RWPE1 (cell line): ENCODE data around the gene CPA1.

ENCODE experiments used
- CTCF ChIA-PET: fragments of 350-600 bp; sonication (Branson Sonifier 250); formaldehyde crosslinking; extraction: SDS; loops from one replicate; lab custom pipeline; 2021; lab: Yijun Ruan, JAX
- POLR2A ChIA-PET: fragments of 400-600 bp; formaldehyde crosslinking; extraction: SDS; loops from one replicate; lab custom pipeline; 2020; ENCODE audit warnings: antibody characterized with exemption; ENCODE audit not compliant: low non-redundant PET; lab: Yijun Ruan, JAX
- DNase-seq: peaks from one replicate; pipeline ENCODE4 v3.0.0; 2012; ENCODE audit warnings: low spot score
- H3K27ac ChIP-seq: fragments of 450-650 bp; 2 replicates; pipeline ENCODE4 v1.5.1; 2017
- CTCF ChIP-seq: fragments of 450-650 bp; conservative IDR thresholded peaks from 2 replicates; pipeline ENCODE4 v1.5.1; 2017; ENCODE audit warnings: low read depth, mild to moderate bottlenecking

Gene CPA1

GRCh38 chr7:130393841-130394411 lies 13.6 kb downstream of the CPA1 start:
- CTCF ChIA-PET = no interaction called here
- H3K27ac ChIP-seq = no peak overlapping the region
- POLR2A ChIA-PET = no interaction called here
- DNase-seq = no peak
- TF ChIP-seq CTCF = no peak

GRCh38 chr7:130394421-130395195 lies 14.3 kb downstream of the CPA1 start:
- TF ChIP-seq CTCF = no peak
- DNase-seq = no peak
- H3K27ac ChIP-seq = no peak overlapping the region
- ChIA-PET CTCF (no interaction called here), POLR2A (no interaction called here)

GRCh38 chr7:130395421-130395820 lies 15.1 kb downstream of the CPA1 start:
- POLR2A ChIA-PET = no interaction called here
- no peak for TF ChIP-seq CTCF
- no peak overlapping the region for H3K27ac ChIP-seq
- no peak for DNase-seq
- CTCF ChIA-PET = no interaction called here

- TF ChIP-seq CTCF = no peak
- no peak overlapping the region for H3K27ac ChIP-seq
- ChIA-PET POLR2A (no interaction called here), CTCF (no interaction called here)
- DNase-seq = no peak
Measured at GRCh38 chr7:130396109-130396508, 15.8 kb downstream of the CPA1 start.

- POLR2A ChIA-PET = no interaction called here
Measured at GRCh38 chr7:130397051-130397757, 16.9 kb downstream of the CPA1 start.

GRCh38 chr7:130397758-130398073 lies 17.4 kb downstream of the CPA1 start:
- ChIA-PET POLR2A (no interaction called here), CTCF (no interaction called here)
- no peak for DNase-seq
- TF ChIP-seq CTCF = no peak
- no peak overlapping the region for H3K27ac ChIP-seq

More at GRCh38 chr7:130397051-130397757, 16.9 kb downstream of the CPA1 start:
- CTCF ChIA-PET = no interaction called here
- no peak for TF ChIP-seq CTCF
- DNase-seq = no peak
- H3K27ac ChIP-seq = no peak overlapping the region
